ENCODE measurements around the gene PIANP.
"Not testable (repeated sequence)": the region's sequence is repeated elsewhere in the genome, so short reads cannot be mapped to it uniquely, and the experiment has no call there.

PIANP gene

DNA sequence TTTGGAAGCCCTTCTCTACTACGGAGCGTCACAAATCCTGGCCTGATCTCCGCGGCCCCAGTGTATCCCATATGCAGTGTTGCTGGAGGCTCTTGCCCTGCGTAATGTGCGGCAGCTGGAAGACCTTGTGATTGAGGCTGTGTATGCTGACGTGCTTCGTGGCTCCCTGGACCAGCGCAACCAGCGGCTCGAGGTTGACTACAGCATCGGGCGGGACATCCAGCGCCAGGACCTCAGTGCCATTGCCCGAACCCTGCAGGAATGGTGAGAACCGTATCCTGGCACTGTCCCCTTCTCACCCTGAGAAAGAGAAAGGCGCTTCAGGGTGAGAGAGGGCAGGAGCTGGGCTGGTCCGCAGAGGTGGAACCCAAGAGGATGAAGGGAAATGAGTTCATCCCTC is 28.6 kb upstream of the PIANP start:
- Histone ChIP-seq H3K36me3 (ENCODE audit: control insufficient read depth, insufficient read depth, low read length) (peaks cover 26% of the 10 kb centered on the region), H3K9ac (ENCODE audit: low read depth, low read length) (no peak overlapping the region), H3K4me3 (ENCODE audit: low read depth, low read length) (no peak overlapping the region), H3K27me3 (ENCODE audit: control insufficient read depth, insufficient read depth, low read length) (no peaks in the 10 kb centered on the region), H3K4me1 (ENCODE audit: control insufficient read depth, insufficient read depth, low read length) (peaks cover 3% of the 10 kb centered on the region), H3K9me3 (ENCODE audit: control insufficient read depth, insufficient read depth, low read length) (no peaks in the 10 kb centered on the region)

DNA sequence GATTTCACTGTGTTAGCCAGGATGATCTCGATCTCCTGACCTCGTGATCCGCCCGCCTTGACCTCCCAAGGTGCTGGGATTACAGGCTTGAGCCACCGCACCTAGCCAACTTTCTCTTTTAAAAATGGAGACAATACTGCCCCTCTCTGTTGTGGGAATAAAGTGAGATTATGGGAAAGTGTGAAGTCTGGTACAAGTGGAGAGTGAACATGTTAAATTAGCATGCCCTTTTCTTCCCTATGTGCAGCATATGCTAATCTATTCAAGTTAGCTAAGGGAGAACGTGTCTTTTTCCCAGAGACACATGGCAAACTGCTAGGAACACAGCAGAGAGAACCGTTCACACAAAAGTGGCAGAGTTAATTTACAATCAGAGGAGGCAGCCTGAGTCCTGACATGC is 24.7 kb upstream of the PIANP start:
- Histone ChIP-seq H3K36me3 (ENCODE audit: control insufficient read depth, insufficient read depth, low read length) (peaks cover 15% of the 10 kb centered on the region), H3K4me1 (ENCODE audit: control insufficient read depth, insufficient read depth, low read length) (peaks cover 3% of the 10 kb centered on the region), H3K9ac (ENCODE audit: low read depth, low read length) (no peak overlapping the region), H3K4me3 (ENCODE audit: low read depth, low read length) (no peak overlapping the region), H3K27me3 (ENCODE audit: control insufficient read depth, insufficient read depth, low read length) (no peaks in the 10 kb centered on the region), H3K9me3 (ENCODE audit: control insufficient read depth, insufficient read depth, low read length) (no peaks in the 10 kb centered on the region)

DNA sequence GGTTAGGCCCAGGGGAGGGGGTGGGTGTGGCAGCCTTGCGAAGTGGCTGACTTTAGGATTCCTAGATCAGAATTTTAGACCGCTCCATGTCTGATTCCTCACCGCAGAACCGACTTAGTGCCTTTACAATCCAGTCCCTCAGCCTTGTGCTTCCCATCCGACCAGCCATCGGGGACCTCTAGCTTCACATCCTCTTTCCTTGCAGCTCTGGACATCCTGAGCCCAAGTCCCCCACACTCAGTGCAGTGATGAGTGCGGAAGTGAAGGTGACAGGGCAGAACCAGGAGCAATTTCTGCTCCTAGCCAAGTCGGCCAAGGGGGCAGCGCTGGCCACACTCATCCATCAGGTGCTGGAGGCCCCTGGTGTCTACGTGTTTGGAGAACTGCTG is 23.8 kb upstream of the PIANP start:
- Histone ChIP-seq H3K4me1 (ENCODE audit: control insufficient read depth, insufficient read depth, low read length) (peaks cover 3% of the 10 kb centered on the region), H3K36me3 (ENCODE audit: control insufficient read depth, insufficient read depth, low read length) (peaks cover 9% of the 10 kb centered on the region), H3K4me3 (ENCODE audit: low read depth, low read length) (peak overlapping the region; percentile 90)

DNA sequence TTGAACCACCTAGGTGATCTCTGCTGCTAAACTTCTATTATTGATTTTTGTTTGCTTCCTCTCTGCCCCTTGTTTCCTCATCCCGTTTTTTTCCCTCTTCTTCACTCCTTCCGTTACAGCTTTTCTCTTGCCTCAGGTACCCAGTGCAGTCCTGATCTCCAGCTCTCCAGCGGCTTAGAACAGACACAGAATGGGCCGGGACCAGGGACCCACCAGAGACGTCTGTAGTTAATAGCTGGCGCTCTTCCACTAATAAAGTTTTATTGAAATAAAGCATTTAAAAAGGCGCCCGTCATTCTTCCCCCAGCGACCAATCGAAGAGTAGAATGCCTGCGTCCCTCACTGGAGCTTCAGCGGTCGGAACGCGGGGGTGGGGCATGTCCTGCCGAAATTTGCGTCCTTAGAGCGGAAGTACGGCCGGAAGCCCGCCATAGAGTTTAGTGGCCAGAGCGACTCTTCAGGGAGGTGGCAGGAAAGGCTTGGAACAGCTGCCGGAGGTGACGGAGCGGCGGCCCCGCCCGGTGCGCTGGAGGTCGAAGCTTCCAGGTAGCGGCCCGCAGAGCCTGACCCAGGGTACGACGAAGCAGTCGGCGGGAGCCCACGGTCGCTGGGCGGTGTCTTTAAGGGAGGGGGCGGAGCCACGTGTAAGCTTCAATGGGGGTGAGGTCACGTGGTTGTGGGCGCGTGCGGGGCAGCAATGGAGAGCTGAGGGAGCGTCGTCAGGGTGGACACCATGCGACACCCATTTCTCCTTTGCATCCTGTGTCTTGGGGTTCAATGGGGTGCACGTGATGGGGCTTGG is 23.2 kb upstream of the PIANP start, which contains the start of gene COPS7A:
Gene COPS7A, plus strand, starts transcription at position 440 of the 802 bp plus-strand sequence. CDS start 611 bp downstream, outside the sequence.
- H3K36me3 ChIP-seq (ENCODE audit: control insufficient read depth, insufficient read depth, low read length) = peaks cover 3% of the 10 kb centered on the region
- H3K4me1 ChIP-seq (ENCODE audit: control insufficient read depth, insufficient read depth, low read length) = peaks cover 3% of the 10 kb centered on the region
- H3K4me3 ChIP-seq (ENCODE audit: low read depth, low read length) = peak within 1 kb of the TSS; percentile 90
- no peaks in the 10 kb centered on the region for H3K27me3 ChIP-seq (ENCODE audit: control insufficient read depth, insufficient read depth, low read length)
- peak within 1 kb of the TSS; percentile 91 for H3K9ac ChIP-seq (ENCODE audit: low read depth, low read length)
- no peaks in the 10 kb centered on the region for H3K9me3 ChIP-seq (ENCODE audit: control insufficient read depth, insufficient read depth, low read length)

More for the DNA sequence above, 23.8 kb upstream of the PIANP start:
- H3K9ac ChIP-seq (ENCODE audit: low read depth, low read length) = peak overlapping the region; percentile 91
- no peaks in the 10 kb centered on the region for H3K27me3 ChIP-seq (ENCODE audit: control insufficient read depth, insufficient read depth, low read length)
- H3K9me3 ChIP-seq (ENCODE audit: control insufficient read depth, insufficient read depth, low read length) = no peaks in the 10 kb centered on the region

DNA sequence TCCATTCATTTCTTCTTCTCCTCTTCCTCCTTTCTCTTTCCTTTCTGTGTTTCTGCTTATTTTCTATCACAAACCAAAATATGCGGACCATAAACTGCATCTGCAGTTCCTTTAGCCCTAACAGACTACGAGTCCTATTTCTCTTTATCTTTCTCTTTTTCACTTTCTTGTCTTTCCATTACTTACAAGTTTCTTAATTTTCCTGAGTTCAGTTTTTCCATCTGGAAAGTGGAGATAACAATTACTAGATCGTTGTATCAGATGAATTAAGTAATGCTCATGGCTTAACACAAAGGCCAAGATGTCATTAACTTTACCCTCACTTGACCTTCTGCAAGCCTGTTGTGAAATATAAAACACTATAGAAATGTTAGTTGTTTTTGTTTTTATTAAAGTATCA is 22.2 kb upstream of the PIANP start:
- Histone ChIP-seq H3K36me3 (ENCODE audit: control insufficient read depth, insufficient read depth, low read length) (no peaks in the 10 kb centered on the region), H3K4me3 (ENCODE audit: low read depth, low read length) (peak overlapping the region; percentile 90), H3K9ac (ENCODE audit: low read depth, low read length) (no peak overlapping the region), H3K27me3 (ENCODE audit: control insufficient read depth, insufficient read depth, low read length) (no peaks in the 10 kb centered on the region), H3K4me1 (ENCODE audit: control insufficient read depth, insufficient read depth, low read length) (peaks cover 3% of the 10 kb centered on the region), H3K9me3 (ENCODE audit: control insufficient read depth, insufficient read depth, low read length) (no peaks in the 10 kb centered on the region)

DNA sequence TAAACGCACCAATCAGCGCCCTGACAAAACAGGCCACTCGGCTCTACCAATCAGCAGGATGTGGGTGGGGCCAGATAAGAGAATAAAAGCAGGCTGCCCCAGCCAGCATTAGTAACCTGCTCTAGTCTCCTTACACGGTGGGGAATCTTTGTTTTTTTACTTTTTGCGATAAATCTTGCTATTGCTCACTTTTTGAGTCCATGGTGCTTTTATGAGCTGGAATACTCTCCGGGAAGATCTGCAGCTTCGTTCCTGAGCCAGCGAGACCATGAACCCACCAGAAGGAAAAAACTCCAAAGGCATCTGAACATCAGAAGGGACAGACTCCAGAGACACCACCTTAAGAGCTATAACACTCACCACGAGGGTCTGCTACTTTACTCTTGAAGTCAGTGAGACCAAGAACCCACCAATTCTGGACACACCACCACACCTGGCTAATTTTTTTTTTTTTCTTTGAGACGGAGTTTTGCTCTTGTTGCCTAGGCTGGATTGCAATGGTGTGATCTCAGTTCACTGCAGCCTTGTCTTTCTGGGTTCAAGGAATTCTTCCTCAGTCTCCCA is 16.3 kb upstream of the PIANP start:
- no peak overlapping the region for H3K4me3 ChIP-seq (ENCODE audit: low read depth, low read length)
- no peaks in the 10 kb centered on the region for H3K36me3 ChIP-seq (ENCODE audit: control insufficient read depth, insufficient read depth, low read length)
- no peak overlapping the region for H3K9ac ChIP-seq (ENCODE audit: low read depth, low read length)
- H3K4me1 ChIP-seq (ENCODE audit: control insufficient read depth, insufficient read depth, low read length) = no peaks in the 10 kb centered on the region
- H3K9me3 ChIP-seq (ENCODE audit: control insufficient read depth, insufficient read depth, low read length) = no peaks in the 10 kb centered on the region
- no peaks in the 10 kb centered on the region for H3K27me3 ChIP-seq (ENCODE audit: control insufficient read depth, insufficient read depth, low read length)

DNA sequence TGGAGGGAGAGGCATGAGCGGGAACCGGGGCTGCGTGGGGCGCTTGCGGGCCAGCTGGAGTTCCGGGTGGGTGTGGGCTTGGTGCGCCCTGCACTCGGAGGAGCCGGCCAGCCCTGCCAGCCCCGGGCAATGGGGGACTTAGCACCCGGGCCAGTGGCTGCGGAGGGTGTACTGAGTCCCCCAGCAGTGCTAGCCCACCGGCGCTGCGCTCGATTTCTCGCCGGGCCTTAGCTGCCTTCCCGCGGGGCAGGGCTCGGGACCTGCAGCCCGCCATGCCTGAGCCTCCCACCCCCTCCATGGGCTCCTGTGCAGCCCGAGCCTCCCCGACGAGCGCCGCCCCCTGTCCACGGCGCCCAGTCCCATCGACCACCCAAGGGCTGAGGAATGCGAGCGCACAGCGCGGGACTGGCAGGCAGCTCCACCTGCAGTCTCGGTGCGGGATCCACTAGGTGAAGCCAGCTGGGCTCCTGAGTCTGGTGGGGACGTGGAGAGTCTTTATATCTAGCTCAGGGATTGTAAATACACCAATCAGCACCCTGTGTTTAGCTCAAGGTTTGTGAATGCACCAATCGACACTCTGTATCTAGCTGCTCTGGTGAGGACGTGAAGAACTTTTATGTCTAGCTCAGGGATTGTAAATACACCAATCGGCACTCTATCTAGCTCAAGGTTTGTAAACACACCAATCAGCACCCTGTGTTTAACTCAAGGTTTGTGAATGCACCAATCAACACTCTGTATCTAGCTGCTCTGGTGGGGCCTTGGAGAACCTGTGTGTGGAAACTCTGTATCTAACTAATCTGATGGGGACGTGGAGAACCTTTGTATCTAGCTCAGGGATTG is 15.6 kb upstream of the PIANP start:
- H3K4me1 ChIP-seq (ENCODE audit: control insufficient read depth, insufficient read depth, low read length); H3K36me3 ChIP-seq (ENCODE audit: control insufficient read depth, insufficient read depth, low read length); H3K9ac ChIP-seq (ENCODE audit: low read depth, low read length); H3K9me3 ChIP-seq (ENCODE audit: control insufficient read depth, insufficient read depth, low read length); H3K4me3 ChIP-seq (ENCODE audit: low read depth, low read length); H3K27me3 ChIP-seq (ENCODE audit: control insufficient read depth, insufficient read depth, low read length): not testable (repeated sequence)

DNA sequence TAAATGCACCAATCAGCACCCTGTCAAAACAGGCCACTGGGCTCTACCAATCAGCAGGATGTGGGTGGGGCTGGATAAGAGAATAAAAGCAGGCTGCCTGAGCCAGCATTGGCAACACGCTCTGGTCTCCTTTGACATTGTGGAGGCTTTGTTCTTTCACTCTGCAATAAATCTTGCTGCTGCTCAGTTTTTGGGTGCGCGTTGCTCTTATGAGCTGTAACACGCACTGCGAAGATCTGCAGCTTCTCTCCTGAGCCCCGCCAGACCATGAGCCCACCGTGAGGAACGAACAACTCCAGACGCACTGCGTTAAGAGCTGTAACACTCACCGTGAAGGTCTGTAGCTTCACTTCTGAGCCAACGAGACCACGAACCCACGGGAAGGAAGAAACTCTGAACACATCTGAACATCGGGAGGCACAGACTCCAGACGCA is 8.4 kb upstream of the PIANP start:
- Histone ChIP-seq H3K36me3 (ENCODE audit: control insufficient read depth, insufficient read depth, low read length) (no peaks in the 10 kb centered on the region), H3K4me1 (ENCODE audit: control insufficient read depth, insufficient read depth, low read length) (no peaks in the 10 kb centered on the region), H3K4me3 (ENCODE audit: low read depth, low read length) (no peak overlapping the region), H3K9me3 (ENCODE audit: control insufficient read depth, insufficient read depth, low read length) (no peaks in the 10 kb centered on the region), H3K9ac (ENCODE audit: low read depth, low read length) (no peak overlapping the region), H3K27me3 (ENCODE audit: control insufficient read depth, insufficient read depth, low read length) (no peaks in the 10 kb centered on the region)

DNA sequence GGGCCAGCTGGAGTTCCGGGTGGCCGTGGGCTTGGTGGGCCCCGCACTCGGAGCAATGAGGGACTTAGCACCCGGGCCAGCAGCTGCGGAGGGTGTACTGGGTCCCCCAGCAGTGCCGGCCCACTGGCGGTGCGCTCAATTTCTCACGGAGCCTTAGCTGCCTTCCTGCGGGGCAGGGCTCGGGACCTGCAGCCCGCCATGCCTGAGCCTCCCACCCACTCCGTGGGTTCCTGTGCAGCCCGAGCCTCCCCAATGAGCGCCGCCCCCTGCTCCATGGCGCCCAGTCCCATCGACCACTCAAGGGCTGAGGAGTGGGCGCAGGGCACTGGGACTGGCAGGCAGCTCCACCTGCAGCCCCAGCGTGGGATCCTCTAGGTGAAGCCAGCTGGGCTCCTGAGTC is 7.7 kb upstream of the PIANP start:
- H3K4me3 ChIP-seq (ENCODE audit: low read depth, low read length); H3K9me3 ChIP-seq (ENCODE audit: control insufficient read depth, insufficient read depth, low read length); H3K9ac ChIP-seq (ENCODE audit: low read depth, low read length); H3K27me3 ChIP-seq (ENCODE audit: control insufficient read depth, insufficient read depth, low read length); H3K36me3 ChIP-seq (ENCODE audit: control insufficient read depth, insufficient read depth, low read length); H3K4me1 ChIP-seq (ENCODE audit: control insufficient read depth, insufficient read depth, low read length): not testable (repeated sequence)

DNA sequence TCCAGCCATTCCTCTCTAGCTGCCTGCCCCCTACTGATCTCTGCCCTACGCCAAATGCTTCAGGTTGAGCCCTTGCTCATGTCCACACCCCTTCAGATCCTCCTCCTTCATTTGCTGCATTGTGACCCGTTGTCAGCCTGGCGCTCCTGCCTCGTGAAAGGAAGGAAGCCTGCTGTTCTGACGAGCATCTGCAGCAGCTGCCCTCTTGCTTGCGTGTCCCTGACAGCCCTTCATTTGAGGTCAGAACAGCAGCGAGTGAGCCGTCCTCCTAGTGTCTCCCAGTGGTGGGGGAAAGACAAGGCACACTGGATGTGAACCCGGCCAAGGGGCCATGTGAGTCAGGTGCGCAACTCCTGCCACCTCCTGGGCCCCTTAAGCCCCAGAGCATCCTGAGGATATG is 3.0 kb upstream of the PIANP start:
- H3K4me1 ChIP-seq (ENCODE audit: control insufficient read depth, insufficient read depth, low read length) = no peaks in the 10 kb centered on the region
- peaks cover 24% of the 10 kb centered on the region for H3K27me3 ChIP-seq (ENCODE audit: control insufficient read depth, insufficient read depth, low read length)
- no peaks in the 10 kb centered on the region for H3K36me3 ChIP-seq (ENCODE audit: control insufficient read depth, insufficient read depth, low read length)
- H3K9ac ChIP-seq (ENCODE audit: low read depth, low read length) = no peak overlapping the region
- no peaks in the 10 kb centered on the region for H3K9me3 ChIP-seq (ENCODE audit: control insufficient read depth, insufficient read depth, low read length)
- H3K4me3 ChIP-seq (ENCODE audit: low read depth, low read length) = no peak overlapping the region

DNA sequence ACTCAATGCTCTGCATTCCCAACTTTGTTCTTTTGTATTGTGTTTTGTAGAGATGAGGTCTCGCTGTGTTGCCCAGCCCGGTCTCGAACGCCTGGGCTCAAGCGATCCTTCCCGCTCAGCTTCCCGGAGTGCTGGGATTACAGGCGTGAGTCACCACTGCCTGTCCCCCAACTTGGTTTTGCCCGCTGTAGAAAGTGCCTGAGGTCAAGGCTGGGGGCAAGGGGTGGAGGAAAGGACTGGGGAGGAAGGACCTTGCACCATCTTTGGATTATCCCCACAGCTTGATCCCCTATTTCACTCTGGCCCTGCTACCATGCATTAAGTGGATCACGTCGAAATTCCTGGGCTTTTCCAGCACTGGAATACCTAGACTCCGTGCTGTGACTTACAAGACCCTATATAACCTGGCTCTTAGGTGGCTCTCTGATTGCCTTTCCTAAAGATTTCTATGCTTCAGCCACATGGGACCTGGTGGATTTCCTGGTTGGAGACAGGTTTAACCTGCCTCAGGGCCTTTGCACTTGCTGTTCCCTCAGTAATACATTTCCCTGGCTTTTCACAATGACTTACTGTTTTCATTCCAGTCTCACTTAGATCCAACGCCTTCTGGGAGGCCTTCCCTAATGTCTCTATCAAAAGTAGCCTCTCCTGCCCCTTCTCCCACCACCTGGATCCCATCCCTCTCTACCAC is 608 bp upstream of the PIANP start:
- H3K27me3 ChIP-seq (ENCODE audit: control insufficient read depth, insufficient read depth, low read length) = peaks cover 24% of the 10 kb centered on the region
- H3K9me3 ChIP-seq (ENCODE audit: control insufficient read depth, insufficient read depth, low read length) = no peaks in the 10 kb centered on the region
- peaks cover 3% of the 10 kb centered on the region for H3K4me1 ChIP-seq (ENCODE audit: control insufficient read depth, insufficient read depth, low read length)
- H3K9ac ChIP-seq (ENCODE audit: low read depth, low read length) = peak overlapping the region; percentile 51
- H3K36me3 ChIP-seq (ENCODE audit: control insufficient read depth, insufficient read depth, low read length) = peaks cover 2% of the 10 kb centered on the region
- H3K4me3 ChIP-seq (ENCODE audit: low read depth, low read length) = peak overlapping the region; percentile 83
